Prostate gland (tissue), 2 donors: ENCODE data around the gene ATP6V1C2.

Source experiments
- CTCF ChIP-seq, 4 experiments: fragments of 200-600 bp in 2 of 4; fragments of 450-650 bp in 2 of 4; sonication (generic) in 2 of 4; IDR thresholded peaks; 1 replicate in 3 of 4; 2 replicates in 1 of 4; pipeline ENCODE4 v1.5.1; 2016 to 2019; ENCODE audit warnings: antibody characterized with exemption in 4 of 4, mild to moderate bottlenecking in 2 of 4, moderate library complexity in 2 of 4
- POLR2AphosphoS5 ChIP-seq: sonication (generic); formaldehyde crosslinking; IDR thresholded peaks from one replicate; pipeline ENCODE4 v1.6.1; 2017; ENCODE audit warnings: antibody characterized with exemption

- TF ChIP-seq POLR2AphosphoS5 (no peak), CTCF (IDR thresholded peaks at IDR 0.05) (no peak)
These were observed 12.0 kb upstream of the ATP6V1C2 start for GRCh38 chr2:10709290-10709939.
